NCI-H345 (cell line): ENCODE measurements around the gene YY1AP1.
"Not testable (repeated sequence)": the region's sequence is repeated elsewhere in the genome, so short reads cannot be mapped to it uniquely, and the experiment has no call there.

Source experiments
- DNase-seq: peaks from one replicate; lab custom pipeline; 2025; lab: John Stamatoyannopoulos, UW

The YY1AP1 gene

DNA sequence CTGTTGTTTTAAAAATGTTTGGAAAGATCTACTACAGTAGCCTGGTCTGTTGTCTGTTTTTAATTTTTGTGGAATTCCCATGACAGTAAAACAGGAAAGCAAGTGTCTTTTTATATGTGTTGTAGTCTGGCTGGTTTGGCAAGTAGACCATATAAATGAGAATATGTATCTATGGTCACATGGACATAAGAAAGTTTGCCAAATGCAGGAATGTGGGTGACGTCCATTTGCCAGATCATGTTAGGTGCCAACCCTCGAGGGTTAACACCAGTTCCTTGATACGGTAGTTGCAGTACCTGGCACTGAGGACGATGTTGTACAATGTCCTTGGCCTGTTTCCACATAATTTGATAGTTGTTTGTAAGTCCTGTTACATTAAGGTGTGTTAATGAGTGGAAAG is 6.5 kb upstream of the YY1AP1 start:
- no peak for DNase-seq

DNA sequence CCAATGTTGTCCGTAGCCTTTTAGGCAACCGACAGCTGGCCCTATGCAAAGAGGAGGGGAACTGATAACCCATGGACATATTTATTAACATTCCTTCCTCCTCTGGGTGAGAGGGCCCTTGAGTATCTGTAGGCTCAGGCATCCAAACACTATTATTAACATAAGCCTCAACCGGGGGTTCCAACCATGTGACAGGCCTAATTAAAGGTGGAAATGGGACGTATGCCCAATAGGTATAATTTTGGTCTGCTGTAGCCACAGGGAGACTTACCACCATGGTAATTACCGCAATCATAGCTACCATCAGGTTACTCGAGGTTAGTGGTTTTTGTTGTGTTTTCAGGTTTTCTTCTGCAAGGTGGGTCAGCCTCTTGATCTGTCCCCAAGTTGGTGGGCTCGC is 5.6 kb upstream of the YY1AP1 start:
- DNase-seq: no peak

DNA sequence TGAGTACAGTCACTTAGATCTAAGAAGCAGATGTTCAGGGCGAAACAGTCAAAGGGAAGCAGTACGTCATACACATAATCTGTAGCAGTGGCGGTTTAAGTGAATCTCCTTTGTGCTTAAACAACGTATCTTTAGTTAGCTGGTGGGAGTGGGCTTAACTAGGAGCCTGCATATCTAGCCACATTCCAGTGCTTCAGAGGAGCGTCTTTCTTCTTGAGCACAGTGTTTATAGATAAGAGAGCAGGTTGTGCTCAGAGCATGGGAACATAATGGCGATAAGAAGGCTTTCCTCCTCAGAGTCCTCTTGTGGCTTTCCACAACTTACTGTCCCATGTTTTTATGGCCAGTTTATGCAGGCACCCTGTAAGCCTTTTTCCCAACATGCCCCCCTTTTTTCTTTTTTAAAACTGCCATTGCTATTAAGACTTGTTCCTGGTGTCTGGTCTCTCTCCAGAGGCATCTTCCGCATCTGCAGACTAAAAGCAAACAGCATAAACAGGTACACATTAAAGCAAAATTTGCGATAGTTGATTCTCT is 3.5 kb upstream of the YY1AP1 start:
- DNase-seq: no peak

DNA sequence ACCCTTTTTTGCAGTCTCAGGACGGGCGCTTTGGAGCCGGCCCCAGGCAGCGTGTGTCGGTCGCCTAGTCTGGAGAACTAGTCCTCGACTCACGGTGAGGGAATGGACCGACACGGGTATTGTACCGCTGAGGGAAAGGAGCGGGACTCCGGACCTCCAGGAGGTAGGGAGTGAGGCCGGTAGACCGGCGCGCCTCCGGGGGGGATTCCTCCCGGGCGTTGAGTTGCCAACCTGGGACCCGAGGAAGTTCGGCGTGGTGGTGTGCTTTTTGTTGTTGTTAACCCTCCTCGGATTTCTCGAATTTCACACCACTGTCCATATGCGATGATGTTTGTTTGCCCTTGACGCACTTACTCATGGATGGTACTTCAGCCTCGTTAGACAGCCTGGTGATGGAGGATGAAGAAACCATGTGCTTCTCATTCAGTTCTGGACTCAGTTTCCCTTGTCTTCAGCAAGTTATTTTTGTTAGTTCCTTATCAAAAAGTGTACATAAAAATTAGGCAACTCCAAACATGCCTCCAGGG is 570 bp upstream of the YY1AP1 start, which contains the start of gene DAP3:
Gene DAP3 (plus strand): TSS at position 11 of the 527 bp plus-strand sequence. CDS start 20,689 bp downstream, outside the sequence.
- not testable (repeated sequence) for DNase-seq

DNA sequence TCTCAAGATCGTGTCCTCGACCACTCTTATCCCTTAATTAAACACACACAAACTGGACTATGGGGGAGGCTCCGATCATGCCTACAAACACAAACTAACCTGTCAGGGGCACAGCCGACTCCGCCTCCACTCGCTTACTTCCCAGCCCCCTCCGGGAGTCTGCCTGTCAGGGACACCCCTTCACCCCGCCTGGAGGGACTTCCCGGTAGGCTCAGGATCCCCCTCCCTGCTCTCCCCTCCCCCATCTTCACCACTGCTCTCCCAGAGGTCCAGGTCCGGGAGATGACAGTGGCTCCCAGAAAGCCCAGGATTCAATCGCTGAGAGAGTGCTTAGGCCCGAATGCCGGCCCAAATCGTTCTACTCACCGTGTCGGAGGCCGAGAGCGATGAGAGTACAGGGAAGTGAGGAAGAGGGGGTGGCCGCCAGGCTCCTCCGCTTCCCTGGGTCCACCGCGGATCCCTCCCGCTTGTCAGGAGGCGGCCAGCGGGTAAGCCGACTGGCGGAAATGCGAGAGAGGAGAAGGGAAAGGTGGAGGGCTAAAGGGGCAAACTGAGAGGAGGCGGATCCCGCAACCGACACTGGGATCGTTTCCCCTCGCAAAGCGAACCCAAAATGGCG is 760 bp downstream of the YY1AP1 start:
- DNase-seq: not testable (repeated sequence)

DNA sequence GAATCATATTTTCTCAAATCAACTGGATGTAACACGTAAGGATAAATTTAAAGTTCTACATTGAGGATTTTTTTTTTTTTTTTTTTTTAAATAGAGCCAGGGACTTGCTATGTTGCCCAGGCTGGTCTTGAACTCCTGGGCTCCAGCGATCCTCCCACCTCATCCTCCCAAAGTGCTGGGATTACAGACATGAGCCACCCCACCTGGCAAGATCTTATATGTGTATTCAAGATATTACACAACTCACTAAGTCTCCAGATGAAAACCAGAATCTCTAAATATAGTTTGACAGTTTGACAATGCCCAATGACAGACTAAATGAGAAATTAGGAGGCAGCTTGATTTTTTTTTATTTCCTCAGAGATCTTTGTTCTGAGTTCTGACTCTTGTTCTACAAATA is 6.8 kb downstream of the YY1AP1 start:
- DNase-seq: no peak

DNA sequence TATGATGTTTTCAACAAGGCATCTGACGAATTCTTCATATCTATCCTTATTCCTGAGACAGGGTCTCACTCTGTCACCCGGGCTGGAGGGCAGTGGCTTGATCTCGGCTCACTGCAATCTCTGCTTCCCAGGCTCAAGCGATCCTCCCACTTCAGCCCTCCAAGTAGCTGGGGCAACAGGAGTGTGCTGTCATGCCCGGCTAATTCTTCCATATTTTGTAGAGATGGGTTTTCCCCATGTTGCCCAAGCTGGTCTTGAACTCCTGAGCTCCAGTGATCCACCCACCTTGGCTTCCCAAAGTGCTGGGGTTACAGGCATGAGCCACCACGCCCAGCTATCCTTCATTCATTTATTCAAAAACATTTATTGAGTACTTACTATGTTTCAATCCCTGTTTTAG is 8.0 kb downstream of the YY1AP1 start:
- no peak for DNase-seq

DNA sequence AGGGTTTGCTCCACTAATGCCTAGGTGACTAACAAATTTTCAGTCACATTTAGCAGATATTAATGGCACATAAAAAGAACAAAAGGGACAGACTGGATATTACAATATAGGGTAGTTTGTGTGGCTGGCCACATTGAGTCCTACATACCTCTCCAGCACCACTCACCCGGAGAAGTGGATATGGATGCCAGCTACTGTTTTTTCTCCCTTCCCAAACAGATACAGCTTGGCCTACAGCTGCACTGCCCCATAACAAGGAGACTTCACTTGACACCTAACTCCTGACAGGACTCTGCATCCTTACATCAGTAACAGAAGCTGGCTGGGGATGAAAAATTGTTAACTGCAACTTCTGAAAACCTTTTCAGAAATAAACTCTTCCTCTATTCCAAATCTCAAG is 9.6 kb downstream of the YY1AP1 start:
- DNase-seq: not testable (repeated sequence)

DNA sequence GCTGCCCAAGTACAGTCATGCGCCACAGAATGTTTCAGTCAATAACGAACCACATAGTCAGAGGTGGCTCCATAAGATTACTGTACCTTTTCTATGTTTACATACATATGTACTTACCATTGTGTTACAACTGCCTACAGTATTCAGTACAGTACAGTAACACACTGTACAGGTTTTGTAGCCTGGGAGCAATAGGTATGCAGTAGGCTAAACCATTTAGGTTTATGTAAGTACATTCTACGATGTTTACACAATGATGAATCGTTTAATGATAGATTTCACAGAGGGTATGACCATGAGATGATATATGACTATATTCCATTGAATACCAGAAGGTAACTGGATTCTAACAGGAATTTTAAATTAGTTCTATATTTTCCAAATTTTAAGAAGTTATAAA is 10.5 kb downstream of the YY1AP1 start:
- DNase-seq: no peak

DNA sequence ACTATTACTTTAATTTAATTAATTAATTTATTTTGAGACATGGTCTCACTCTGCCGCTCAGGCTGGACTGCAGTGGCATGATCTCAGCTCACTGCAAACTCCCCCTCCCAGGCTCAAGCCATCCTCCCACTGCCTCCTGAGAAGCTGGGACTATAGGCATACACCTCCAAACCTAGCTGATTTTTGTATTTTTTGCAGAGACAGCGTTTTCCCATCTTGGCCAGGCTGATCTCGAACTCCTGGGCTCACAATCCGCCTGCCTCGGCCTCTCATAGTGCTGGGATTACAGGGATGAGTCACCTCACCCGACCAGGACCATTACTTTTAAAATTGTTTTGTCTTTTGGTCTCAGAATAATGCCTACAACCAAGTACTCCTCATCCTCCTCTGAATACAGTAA is 15.6 kb downstream of the YY1AP1 start:
- no peak for DNase-seq

DNA sequence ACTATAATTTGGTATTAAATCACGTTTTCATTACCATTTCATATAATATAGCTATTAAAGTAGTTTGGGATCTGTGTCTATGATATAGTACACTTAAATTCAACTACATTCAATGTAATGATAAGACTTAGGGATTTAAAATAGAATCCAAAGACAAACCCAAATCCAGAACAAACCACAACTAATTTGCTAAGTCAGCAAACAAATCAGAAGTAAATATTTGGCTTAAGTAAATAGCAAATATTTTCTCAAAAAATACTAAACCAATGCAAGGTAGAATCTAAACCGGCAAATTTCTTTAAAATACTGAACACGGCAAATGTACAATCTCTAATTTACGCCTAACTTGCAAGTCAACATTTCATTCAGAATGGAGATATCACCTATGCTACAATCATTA is 16.8 kb downstream of the YY1AP1 start:
- no peak for DNase-seq

DNA sequence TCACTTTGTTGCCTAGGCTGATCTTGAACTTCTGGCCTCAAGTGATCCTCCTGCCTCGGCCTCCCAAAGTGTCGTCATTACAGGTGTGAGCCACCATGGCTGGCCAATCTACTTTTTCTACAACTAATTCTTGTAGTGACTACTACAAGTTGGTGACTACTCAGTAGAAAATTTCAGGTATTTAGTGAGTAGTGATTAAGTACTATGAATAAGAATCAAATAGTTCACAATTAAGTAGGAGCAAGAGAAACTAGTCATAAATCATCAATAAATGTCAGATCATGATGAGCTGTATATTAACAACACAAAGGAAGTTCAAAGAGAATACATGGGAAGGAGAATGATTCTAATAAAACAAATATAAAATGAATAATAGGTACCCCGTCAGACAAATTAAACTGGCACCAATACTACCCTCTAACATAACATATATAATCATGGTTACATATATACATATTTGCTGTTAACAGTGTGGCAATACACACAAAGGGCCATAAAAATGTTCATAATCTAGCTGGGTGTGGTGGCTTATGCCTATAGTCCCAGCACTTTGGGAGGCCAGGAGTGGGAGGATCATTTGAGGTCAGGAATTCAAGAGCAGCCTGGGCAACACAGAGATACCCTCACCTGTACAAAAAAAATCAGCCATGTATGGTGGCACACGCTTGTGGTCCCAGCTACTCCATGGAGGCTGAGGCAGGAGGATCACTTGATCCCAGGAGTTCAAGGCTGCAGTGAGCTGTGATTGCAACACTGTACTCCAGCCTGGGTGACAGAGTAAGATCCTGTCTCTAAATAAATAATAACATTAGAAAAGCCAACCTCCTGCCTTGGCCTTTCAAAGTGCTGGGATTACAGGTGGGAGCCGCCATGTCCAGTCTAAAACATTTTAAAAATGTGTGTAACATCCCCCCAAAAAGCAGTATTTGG is 19.1 kb downstream of the YY1AP1 start:
- no peak for DNase-seq

DNA sequence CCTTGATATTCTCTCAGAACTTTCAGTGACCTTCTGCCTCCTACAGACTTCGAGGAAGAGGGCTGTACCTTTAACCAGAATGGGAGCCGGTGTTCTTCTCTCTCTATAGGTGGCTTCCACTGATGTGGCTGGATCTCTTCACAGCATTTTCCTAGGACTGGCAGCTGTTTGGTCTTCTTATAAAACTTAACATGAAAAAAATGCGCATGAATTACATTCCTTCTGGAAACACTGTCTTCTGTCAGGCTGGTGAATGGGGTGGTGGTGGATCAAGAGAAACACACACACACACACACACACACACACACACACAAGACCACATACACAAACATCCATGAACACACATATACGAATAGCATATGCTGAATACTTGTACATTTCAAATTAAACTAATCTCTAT is 27.3 kb downstream of the YY1AP1 start:
- DNase-seq: not testable (repeated sequence)

DNA sequence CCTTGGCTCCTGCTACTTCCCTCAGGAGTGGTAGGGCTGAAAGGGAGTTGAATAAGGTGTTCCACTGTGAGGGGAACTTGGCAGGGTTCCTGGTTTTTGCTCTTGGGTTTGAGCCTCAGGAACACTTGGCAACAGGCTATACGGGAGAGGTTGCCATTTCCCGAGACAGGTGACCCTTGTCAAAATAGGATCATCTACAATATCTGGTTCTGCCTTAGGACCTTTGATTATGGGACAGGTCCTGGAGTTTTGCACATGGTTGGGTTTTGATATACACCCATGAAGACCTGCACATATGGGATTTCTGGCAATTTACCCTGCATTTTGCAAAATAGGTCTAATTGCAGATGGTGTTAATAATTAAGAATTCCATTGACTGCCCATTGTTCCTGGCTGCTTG is 31.1 kb downstream of the YY1AP1 start:
- DNase-seq: peak; percentile 52

DNA sequence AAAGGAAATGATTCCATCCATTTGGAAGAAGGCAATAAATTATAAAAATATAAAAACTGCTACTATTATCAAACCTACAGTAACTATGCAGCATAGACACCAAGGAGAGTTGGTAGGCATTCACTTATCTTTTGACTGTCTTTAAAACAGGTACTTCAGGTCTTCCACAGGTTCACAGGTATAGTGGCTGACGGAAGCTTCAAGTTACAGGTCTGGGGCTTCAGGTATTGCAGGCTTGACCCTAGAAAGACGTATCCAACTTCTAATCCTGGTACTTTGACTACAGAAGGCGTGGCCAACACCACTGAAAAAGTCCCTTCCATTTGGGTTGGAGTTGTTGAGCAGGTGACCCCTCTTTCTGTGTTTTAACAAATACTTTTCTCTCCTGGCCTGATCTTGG is 35.6 kb downstream of the YY1AP1 start:
- DNase-seq: no peak

DNA sequence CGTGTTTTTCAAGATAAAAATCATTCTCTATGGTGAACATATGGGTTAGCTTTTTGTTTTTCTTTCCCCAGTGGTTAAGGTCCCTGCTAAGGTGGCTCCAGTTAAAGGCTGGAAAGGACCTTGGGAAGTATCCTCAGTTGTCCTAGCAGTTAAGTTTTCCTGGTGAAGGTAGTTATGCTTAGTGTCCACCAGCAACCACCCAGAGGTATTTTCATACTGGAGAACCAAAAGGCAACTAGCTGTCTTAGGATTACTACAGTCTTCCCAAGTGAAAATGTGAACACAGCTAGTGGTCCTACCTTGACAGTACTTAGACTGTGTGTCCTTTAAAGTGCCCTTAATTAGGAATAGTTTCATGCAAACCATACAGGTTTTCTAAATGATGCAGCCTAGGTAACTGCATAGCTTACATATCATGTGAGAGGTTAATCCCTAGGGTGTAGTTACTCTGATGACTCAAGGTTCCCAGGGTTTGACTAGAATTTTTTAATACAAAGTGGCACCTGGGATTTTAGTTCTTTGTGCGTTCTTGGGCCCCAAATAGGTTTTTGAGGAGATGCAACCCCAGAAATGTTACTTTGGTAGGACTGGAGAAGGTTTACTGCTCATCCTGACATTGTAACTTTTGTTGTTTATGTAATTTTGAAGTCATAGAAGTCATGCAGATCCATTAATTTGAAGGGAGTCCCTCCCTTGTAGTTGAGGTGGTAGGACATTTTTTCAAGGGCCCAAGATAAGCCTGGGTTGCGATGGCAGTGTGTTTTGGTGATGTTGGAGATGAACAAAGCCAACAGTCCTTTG is 36.5 kb downstream of the YY1AP1 start:
- peak; percentile 45 for DNase-seq

DNA sequence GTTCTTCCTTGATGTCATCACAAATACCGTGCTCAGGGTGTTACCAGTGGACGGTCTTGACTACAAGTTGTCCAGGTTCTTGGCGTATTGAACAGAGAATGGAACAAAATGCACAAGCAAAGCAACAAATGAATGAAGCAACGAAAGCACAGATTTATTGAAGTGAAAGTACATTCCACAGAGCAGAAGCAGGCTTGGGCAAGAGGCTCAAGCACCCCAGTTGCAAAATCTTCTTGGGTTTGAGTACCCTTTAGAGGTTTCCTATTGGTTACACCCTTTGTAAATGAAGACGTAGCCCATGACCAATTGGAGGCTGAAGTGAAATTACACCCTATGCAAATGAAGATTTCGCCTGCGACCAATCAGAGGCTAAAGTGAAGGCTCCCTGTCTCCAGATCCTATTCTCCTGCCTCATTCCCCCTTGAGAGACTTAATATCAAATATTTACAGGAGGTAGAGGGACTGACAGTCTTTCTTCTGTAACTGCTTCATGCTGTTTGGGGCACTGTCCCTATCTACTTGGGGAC is 38.3 kb downstream of the YY1AP1 start:
- DNase-seq: no peak

DNA sequence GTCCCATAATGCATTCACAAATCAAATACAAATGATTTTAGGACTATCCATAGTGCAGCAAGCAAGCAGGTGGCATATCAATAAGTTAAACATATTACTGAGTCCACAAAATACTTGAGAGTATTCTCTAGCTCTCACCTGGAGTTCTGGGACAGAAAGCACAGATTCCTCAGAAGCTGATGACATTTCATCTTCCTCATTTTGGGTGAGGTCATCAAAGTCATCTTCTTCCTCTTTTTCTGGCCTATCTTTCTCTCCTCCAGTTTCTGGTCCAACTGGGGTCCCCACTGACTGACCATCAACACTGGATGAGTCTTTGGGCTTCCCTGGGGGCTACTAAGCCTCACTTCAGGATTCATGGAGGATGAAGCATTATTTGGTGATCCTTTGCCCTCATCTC is 38.9 kb downstream of the YY1AP1 start:
- no peak for DNase-seq

DNA sequence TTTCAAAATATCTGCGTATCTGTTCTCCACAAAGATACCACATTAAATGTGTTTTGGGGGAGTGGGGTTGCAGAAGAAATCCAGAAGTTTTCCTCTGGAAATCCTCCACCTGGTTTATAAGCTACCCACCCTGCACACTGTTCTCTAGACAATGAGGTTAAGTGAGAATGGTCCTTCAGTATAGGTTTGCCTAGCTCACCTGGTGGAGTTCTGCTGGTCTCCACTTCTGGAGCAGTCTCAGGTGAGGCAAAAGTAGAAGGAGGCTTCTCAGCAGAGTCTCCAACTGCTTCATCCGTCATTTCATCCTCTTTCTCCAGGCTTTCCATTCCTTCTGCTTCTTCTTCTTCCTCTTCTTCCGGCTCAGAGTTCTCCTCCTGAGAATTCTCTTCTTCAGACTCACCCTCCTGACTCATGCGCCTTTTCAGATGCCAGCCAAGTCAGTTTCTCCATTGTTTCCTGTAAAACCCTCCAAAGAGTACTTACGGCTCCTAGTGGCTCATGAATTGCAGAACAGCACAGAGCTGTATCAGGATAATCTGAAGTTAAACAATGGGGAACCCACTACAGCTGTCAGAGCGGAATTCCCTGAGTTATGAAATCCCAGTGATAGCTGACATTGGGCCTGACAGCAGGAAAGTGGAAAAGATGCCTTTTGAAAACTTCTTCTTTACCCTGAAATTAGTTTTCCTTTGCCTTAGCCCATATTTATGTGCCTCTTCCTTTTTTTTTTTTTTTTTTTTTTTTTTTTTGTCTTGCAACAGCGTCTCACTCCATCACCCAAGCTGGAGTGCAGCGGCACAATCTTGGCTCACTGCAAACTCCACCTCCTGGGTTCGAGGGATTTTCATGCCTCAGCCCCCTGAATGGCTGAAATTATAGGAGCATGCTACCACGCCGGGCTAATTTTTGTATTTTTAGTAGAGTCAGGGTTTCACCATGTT is 40.1 kb downstream of the YY1AP1 start:
- peak; percentile 65 for DNase-seq

DNA sequence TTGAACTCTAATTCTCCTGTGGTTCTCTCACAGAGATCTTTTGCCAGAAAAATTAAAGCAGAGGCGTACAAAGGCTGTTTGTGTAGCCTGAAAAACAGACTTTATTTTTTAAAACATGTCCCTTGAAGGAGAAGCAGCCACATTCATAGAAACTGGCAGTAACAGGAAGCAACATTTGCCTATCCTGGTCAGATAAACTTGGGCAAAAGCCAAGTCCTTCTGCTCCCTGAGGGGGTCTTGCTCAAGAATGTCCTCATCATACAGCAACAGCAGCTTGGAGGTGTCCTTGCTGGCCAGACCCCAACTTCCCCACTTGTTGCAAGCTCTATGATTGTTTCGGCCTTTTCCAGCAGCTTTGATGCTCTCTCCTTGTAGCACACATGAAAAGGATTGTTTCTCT is 42.3 kb downstream of the YY1AP1 start:
- no peak for DNase-seq

DNA sequence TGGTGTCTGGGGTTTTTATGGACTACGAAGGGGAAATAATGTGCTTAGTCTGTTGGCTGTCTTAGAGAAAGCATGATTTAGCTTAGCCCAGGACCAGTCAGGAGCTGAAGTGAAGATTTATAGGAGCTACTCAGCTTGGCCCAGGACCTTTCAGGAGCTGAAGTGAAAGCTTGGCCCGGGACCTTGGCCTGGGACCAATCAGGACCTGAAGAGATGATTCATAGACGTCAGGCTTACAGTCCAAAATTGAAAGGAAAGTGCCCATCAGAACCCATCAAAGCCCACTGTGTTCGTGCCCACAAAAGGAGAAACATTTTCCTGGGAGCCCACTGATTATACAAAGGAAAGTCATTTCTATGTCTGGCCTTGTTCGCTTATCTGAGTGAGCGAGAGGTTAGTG is 42.9 kb downstream of the YY1AP1 start:
- DNase-seq: no peak
